ENCODE data around the gene NR6A1.

NR6A1 gene

DNA sequence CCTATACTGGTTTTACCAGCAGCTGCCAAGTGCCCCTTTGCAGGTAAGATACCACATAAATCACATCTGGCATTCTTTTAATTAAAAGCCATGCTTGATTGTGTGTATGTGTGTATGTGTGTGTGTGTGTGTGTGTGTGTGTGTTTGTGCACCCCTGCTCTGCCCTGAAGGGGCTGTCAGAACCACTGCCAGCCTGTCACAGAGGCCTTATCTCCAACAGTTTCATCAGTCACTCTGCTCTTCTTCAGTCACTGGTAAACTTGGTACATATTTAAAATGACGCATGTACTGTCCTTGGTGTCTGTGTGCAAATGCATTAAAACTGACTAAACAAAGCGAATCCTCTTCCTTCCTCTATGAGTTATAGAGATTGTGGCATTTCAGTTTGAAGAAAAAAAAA is 244.9 kb downstream of the NR6A1 start:
- DNase-seq (ENCODE audit: low spot score) = no peak

- DNase-seq (ENCODE audit: low spot score) = no peak
Measured at GRCh38 chr9:124522121-124523098, 248.7 kb downstream of the NR6A1 start.

DNA sequence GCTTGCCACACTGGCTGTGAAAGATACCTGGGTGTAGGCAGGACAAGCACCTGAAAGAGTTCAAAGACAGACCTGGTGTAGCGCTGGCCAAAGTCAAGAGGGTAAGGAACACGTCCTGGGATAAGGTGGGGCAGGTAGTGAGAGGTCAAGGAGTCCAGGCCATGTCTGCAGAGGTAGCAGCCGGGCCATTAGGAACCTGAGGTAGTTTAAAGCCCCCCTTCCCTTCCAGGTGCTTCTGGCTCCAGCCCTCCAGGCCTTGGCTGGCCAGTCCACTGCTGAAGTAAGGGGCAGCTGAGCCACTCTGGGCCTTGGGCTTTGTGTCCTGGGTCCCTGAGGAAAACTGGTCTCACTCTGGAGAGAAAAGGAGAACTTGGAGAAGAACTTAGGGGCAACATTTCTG is 250.0 kb downstream of the NR6A1 start:
- DNase-seq (ENCODE audit: low spot score) = no peak

- peak; percentile 79 for DNase-seq (ENCODE audit: low spot score)
Measured at GRCh38 chr9:124520206-124520596, 250.9 kb downstream of the NR6A1 start.

DNA sequence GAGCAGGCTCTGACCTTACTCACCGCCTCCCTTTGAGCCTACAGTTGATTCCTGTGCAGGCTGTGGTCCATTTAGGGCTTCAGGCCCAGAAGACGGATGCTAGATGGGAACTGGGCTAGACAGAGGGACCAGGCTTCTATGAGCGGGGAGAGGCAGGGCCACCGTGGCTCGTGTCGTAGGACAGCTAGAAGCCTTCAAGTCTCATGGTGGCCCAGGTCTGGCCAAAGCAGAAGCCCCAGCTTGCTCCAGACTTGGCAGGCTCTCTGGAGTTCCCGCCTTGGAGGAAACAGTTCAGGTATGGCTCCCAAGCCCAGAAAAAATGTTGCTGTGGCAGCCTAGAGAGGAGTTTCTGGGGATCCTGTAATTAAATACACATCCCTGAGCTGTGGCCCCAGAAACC is 253.0 kb downstream of the NR6A1 start:
- DNase-seq (ENCODE audit: low spot score) = no peak

DNA sequence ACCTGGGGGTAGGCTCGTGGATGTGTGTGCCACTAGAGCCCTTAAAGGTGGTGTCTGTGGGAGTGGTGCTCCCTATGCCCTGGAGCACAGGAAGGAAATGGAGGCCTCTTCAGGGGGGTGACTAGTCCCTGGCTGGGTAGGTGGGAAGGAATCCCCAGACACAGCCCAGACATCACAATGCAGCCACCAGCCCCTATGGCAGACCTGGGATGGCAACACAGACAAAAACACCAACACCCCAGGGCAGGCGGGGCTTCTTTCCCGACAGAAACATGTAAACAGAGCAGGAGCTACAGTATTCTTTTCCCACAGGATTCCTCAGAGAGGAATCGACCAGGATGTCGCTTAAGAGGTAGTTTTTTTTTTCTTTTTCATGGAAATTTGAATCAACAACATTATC is 253.5 kb downstream of the NR6A1 start:
- DNase-seq (ENCODE audit: low spot score) = no peak

DNA sequence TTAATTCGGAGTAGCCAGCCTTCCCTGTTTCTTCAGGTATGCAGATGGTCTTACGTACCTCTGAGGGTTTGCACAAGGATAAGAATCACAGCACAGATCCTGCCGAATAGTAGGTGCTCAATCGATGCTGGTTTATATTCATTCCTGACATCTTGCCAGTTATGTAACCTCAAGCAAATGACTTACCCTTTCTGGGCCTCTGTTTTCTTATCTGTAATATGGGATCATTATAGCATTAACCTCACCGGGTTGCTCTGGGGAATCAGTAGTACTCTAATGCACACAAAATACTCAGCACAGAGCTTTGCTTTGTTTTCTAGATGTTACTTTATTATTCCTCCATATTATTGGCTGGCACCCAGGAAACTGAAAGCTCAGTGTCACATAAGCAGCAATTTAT is 256.2 kb downstream of the NR6A1 start:
- no peak for DNase-seq (ENCODE audit: low spot score)

DNA sequence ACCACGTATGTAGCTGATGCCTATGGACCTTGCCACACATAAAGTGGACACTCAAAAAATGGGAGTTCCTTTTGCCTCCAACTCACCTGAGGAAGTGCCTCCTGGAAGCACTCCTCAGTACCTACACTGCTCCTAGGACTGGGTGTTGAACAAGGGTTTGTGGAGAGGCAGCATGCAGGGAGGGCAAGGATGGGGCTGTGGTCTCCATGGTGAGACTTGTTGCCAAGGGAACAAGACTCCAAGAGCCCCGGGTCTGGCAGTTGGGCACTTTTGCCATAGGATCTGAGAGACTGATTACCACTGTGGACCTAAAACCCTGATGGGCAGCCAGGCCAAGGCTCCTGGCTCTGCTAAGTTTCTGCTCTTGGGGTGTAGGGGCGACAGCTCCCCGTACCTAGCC is 257.0 kb downstream of the NR6A1 start:
- no peak for DNase-seq (ENCODE audit: low spot score)

- no peak for DNase-seq (ENCODE audit: low spot score)
Measured at GRCh38 chr9:124513376-124513994, 257.6 kb downstream of the NR6A1 start.

DNA sequence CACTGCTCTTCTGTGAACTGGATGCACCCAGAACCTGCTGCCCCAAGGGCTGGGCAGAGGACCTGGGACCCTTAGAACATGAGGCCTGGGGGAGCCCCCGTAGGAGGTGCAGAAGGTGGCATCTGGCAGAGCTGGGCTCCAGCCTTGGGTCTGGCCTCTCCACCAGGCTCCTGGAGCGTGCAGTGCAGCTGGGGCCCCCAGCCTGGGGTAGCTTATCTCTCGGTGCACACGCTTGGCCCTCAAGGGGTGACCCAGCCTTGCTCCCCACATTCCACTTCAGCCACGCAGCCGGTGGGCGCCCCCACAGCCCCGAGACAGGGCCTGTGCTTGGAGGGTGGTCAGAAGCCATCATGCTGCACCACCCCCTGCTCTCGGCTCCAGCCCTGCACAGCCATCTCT is 258.3 kb downstream of the NR6A1 start:
- DNase-seq (ENCODE audit: low spot score) = no peak

DNA sequence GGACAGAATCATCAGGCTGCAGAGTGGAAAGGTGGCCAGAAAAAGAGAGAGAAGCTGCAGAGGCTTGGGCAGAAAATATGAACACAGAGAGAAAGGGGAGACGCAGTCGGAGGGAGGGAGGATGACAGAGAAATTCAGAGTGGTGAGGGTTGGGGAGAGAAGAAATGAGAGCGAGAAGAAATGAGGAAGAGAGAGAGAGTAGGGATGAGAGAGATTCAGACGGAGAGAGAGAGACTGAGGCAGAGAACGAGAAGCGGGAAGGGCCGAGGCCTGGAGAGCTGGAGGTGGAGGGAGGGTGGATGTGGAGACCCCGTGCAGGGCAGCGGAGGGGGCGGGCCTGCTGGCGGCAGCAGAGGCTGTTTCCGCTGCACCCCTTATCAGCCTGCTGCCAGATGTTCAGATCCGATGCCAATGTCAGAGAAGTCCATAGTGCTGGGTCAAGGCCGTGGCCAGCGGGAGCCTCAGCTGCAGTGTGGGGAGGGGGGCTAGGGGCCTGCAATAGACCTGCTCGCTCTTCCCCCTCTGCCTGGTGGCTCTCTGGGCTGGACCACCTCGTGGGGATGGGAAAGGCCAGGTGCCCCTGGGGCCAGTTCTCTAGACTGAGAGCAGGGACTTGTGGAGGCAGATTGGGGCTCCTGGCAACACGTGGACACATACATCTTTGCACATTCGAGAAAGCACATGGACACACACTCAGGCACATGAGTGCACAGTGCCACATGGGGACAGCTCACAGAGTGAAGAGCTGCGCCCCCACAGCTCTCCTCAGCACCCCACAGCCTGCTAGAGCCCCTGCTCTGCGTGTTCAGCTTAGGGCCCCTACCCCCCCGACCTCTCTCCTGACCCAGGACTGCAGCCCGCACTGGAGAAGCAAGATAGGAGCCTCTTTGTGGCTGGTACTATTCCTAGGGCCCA is 259.0 kb downstream of the NR6A1 start:
- no peak for DNase-seq (ENCODE audit: low spot score)

DNA sequence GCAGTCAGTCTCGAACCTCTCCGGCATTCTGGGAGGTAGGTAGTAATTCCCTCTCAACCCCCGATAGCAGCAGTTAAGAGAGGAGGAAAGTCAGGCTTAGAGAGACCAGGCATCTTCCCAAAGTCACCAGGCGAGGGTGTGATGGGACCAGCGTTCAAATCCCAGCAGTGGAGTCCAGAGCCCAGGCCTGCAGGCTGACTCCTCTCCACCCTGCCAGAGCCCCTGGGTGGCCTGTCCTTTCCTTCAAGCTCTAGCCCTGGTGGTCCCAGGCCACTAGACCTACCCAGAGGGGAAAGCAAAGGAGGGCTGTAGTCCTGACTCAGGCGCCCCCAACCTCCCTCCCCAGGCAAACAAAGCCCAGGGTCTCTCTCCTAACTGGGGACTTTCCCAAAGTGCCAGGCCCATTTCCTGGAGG is 259.7 kb downstream of the NR6A1 start:
- DNase-seq (ENCODE audit: low spot score) = no peak

DNA sequence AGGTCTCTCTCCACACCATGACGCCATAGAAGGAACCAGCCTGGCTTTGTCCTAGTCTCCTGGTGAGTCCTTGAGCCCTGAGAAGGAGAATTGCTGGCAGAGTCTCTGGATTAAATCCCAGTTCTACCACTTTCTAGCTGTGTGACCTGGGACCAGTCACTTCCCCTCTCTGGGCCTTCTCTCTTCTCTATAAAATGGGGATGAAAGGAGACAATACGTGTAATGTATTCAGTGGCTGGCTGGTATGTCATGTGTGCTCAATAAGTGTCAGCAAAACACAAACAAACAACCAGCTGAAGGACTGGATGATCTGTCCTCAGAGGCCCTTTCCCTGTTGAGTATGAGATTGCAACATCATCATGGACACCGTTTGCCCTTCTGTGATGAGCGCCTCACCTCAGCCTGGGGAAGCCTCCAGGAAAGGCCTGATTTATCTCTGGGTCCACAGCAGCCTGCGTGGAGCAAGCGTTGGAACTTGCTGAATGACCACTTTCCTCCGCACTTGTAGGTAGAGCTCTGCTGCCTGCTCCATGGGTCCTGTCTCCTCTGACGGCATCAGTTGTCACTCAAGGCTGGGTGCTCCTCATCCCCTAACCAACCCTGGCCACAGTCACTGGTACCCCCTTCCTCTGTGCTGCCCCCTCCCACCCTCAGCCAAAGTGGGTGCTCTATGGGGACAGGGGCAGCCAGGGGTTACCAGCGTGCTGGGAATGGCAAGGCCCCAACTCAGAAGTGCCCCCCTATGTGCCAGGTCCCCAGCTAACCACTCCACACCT is 260.3 kb downstream of the NR6A1 start:
- no peak for DNase-seq (ENCODE audit: low spot score)

DNA sequence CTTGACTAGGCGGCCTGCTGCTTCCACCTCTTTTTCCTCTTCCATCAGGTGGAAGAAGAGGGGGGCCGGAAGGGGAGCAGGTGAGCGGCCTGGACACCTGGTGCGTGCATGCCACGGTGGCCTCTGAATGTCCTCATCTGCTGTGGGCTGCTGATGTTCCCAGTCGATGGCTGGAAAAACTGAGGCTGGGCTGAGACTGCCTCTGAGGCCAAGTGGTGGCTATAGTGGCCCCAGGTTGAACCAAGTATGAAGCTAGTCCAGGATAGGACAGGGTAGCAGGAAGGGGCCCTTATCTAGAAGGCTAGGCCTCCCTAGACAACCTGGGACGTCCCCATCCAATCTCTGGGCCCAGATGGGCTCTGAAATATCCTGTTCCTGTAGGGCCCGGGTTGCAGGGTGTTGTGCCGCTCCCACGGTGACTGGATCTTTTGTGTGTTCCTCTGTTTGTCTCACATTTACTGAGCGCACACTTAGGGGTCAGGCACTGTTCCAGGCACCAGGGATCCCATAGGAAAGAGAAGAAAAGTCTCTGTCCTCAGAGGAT is 263.2 kb downstream of the NR6A1 start:
- DNase-seq (ENCODE audit: low spot score) = no peak

- DNase-seq (ENCODE audit: low spot score) = no peak
Measured at GRCh38 chr9:124506931-124507879, 263.9 kb downstream of the NR6A1 start, which contains the start of gene NR5A1. Gene NR5A1 (minus strand): TSS chr9:124507399. CDS start chr9:124503395, 4,004 bp downstream.

- DNase-seq (ENCODE audit: low spot score) = no peak
Measured at GRCh38 chr9:124506433-124506832, 264.7 kb downstream of the NR6A1 start.

DNA sequence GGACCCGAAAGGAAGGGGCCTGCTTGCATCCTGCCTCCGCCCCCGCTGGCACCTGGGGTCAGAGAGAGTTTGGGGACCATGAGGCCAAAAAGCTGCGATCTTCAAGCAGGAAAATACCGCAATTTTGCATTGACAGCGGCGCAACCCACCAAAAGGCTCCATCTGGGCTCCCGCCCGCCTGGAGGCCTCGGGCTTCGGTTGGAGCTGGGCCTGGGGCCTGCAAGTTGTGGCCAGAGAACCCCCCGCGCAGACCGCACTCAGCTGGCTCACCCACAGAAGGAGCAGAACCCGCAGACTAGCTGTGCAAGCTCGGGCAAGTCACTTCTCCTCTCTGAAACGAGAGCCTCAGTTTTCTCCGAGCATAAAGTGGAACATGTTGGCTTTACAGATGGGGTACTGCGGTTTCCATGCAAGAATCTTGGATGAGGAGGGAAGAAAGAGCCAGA is 265.2 kb downstream of the NR6A1 start:
- no peak for DNase-seq (ENCODE audit: low spot score)

GRCh38 chr9:124505006-124505900 is 265.9 kb downstream of the NR6A1 start:
- DNase-seq (ENCODE audit: low spot score) = no peak

GRCh38 chr9:124504530-124505005 is 266.5 kb downstream of the NR6A1 start:
- no peak for DNase-seq (ENCODE audit: low spot score)

Data from Ammon's horn (tissue), 1 donor.